HG03378 (cell line): Measurements from ENCODE around the gene LITAF.
"Not testable (repeated sequence)": the region's sequence is repeated elsewhere in the genome, so short reads cannot be mapped to it uniquely, and the experiment has no call there.

Source experiments
- ATAC-seq: cut with Tn5 transposase; IDR thresholded peaks from one replicate; pipeline ENCODE4 v1.9.1; 2021; ENCODE audit warnings: mild to moderate bottlenecking, moderate library complexity; ENCODE audit not compliant: unreplicated experiment

LITAF gene

DNA sequence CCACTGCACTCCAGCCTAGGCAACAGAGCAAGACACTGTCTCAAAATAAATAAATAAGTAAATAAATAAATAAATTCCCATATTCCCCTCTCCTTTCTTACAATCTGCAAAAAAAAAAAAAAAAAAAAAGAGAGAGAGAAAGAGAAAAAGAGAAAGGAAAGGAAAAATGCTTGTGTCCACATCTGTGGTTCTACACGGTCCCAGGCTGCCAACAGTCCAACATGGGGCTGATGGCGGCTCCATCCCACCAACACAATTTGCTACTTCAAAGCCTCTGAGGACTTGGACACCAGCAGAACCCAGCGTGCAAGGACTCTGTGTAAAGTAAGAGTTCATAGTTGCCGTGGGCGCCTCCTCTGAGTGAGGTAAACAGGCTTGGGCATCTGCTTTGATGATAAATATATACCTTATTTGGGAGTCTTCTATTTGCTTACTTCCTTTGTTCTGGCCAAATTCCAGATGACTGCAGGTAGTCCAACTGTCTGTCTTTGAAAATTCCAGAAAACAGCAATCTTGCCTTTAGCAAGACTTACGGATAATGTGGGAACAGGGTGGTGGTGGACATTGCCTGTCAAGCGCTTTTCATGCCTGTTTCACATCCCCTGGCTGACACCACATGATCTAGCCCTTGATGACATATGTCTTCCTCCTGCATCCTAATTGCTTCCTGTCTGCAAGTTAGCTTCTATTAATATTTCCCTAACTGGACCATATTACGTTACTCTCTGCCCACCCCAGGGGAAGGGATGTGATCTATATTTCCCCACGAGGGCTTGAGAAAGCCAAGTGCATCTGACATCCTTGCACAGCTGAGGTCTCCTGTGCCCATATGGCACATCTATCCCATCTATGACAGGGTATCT is 10.1 kb downstream of the LITAF start:
- ATAC-seq = peak; percentile 75

DNA sequence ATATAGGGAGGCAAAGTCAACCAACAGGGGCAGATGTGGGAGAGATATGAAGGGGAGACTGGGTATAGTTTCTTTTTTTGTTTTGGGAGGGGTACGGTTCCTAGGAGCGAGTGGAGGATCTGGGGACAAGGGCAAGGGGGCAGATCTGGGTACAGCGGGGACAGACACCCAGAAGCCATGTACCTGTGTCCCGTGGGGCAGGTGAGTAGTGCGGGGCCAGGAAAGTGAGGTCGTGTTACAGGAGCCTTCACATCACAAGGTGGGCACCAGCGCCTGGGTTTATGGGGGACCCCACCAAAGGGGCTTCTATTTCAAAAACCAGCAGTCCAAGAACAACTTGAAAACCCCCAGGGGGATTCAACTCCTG is 11.5 kb downstream of the LITAF start:
- ATAC-seq = no peak

DNA sequence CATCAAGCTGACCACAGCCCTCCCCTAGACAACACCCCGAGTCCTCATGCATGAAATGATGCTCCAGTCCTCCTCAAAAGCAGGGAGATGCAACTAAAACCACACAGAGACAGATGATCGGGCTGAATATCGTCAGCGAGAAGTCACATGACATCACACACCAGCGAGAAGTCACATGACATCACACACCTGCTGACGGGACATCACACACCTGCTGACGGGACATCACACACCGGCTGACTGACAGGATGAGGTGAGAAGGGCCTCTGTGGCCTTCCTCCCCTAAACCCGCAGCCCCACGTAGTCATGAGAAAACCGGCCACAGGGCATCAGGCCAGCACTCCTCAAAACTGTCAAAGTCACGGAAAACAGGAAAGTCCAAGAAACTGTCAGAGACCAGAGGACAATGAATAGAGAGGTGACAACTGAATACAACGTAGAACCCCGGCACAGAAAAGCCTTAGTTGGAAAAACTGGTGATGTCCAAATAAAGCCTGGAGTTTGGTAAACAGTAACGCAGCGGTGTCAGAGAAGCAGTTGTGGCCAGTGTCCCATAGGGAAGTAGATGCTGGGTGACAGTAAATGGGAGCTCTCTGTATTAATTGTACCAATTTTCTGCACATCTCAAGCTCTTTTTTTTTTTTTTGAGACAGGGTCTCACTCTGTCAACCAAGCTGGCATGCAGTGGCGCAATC is 14.3 kb downstream of the LITAF start:
- ATAC-seq = no peak

DNA sequence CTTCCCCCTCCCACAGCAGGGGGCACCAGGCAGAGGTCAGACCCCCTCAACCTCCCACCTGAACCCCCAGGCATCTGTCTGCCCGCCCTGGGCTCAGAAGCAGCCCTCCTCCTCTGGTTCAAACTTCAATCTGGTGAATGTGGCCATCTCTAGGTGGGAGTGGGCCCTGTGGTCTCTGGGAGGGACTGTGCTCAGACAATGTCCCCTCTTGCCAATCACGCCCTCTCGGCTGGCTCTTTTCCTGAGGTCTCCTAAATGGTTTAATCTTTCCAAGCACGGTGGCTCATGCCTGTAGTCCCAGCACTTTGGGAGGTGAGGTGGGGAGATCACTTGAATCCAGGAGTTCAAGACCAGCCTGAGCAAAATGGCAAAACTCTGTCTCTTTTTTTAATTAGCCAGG is 15.2 kb downstream of the LITAF start:
- ATAC-seq = no peak

DNA sequence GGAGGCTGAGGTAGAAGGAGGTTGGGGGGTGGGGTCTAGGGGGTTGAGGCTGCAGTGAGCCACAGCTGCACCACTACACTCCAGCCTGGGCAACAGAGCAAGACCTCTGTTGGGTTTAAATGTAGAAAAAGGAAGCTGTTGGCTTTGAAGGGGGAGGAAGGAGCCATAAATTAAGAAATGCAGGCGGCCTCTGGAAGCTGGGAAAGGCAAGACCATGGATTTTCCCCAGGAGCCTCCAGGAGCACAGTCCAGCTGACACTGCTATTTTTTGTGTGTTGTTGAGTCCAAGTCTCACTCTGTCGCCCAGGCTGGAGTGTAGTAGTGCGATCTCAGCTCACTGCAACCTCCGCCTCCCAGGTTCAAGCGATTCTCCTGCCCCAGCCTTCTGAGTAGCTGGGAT is 15.9 kb downstream of the LITAF start:
- no peak for ATAC-seq

- ATAC-seq = no peak
Measured at GRCh38 chr16:11570258-11570657, 16.5 kb downstream of the LITAF start.

DNA sequence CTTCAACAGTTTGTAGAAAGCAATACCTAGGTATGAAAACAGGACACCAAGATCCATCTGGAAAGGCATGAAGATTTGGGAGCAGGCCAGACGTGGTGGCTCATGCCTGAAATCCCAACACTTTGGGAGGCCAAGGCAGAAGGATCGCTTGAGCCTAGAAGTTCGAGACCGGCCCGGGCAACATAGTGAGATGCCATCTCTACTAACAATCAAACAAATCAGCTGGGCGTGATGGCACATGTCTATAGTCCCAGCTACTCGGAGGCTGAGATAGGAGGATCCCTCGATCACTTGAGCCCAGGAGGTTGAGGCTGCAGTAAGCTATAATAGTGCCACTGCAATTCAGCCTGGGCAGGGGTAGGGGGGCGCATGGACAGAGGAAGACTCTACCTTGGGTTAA is 20.3 kb downstream of the LITAF start:
- ATAC-seq = no peak

DNA sequence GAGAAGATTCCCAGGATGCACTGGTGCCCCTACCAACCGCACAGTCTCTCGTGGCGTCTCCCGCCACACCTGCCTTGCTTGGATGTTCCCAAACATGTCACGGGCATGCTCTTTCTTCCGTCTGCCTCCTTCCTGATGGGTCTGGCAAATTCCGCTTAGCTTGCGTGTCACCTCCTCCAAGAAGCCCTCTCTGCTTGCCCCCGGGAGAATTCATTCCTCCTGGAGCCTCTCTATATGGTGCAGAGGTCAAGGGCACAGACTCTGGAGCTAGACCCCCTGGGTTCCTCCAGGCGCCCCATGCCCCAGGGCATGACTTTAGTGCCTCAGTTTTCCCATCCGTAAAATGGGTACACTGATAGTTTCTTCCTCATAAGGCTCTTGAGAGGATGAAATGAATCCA is 21.1 kb downstream of the LITAF start:
- ATAC-seq = no peak

GRCh38 chr16:11564046-11564926 is 22.4 kb downstream of the LITAF start:
- no peak for ATAC-seq

- no peak for ATAC-seq
Measured at GRCh38 chr16:11563493-11564040, 23.2 kb downstream of the LITAF start.

- no peak for ATAC-seq
Measured at GRCh38 chr16:11562941-11563340, 23.8 kb downstream of the LITAF start.

- ATAC-seq = no peak
Measured at GRCh38 chr16:11562411-11562810, 24.3 kb downstream of the LITAF start.

GRCh38 chr16:11561856-11562255 is 24.9 kb downstream of the LITAF start:
- no peak for ATAC-seq

DNA sequence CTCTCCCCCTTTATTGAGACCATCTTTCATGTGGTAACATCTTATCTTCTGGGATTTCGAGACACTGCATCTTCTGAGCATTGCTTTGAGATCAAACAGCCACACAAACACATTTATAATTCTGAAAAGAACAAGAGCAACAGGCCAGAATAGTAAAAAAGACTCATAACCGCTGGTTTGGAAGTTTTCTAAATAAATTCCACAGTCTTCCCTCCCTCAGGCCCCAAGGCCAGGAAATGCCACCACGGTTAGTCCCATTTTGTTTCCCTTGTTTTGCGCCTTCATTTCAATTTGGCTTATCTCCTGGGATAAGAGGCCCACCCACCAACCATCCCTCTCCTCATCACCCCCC is 25.3 kb downstream of the LITAF start:
- no peak for ATAC-seq

- ATAC-seq = no peak
Measured at GRCh38 chr16:11560701-11561453, 25.8 kb downstream of the LITAF start.

DNA sequence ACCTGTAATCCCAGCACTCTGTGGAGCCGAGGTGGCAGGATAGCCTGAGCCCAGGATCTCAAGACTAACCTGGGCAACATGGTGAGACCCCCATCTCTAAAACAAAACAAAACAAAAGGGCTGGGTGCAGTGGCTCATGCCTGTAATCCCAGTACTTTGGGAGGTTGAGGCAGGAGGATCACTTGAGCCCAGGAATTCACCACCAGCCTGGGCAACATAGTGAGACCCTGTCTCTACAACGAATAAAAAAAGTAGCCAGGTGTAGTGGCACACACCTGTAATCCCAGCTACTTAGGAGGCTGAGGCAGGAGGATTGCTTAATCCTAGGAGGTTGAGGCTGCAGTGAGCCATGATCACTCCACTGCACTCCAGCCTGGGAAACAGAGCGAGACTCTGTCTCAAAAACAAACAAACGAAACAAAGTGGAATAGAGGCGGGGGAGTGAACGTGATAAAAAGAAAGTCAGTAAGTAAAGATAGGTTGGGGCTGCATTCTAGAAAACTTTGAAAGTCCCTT is 28.4 kb downstream of the LITAF start:
- ATAC-seq = not testable (repeated sequence)

DNA sequence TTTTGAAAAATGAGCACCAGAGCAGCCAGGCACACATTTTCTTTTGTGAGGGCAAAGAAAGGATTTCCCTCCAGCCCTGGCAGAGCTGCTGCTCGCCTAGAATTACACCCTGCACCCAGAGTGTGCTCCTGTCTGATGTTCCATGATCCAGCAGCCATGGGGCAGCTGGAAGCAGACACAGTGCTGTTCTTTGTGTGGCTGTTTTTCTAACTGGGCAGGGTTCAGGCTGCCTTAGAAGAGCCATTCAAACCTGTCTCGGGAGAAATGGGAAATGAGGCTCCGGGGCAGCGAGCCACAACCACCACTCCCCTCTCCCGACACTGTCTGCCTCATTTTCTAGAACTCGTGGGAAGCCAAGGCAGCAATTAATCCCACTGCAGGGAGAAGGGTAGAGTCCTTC is 28.9 kb downstream of the LITAF start:
- ATAC-seq = no peak

DNA sequence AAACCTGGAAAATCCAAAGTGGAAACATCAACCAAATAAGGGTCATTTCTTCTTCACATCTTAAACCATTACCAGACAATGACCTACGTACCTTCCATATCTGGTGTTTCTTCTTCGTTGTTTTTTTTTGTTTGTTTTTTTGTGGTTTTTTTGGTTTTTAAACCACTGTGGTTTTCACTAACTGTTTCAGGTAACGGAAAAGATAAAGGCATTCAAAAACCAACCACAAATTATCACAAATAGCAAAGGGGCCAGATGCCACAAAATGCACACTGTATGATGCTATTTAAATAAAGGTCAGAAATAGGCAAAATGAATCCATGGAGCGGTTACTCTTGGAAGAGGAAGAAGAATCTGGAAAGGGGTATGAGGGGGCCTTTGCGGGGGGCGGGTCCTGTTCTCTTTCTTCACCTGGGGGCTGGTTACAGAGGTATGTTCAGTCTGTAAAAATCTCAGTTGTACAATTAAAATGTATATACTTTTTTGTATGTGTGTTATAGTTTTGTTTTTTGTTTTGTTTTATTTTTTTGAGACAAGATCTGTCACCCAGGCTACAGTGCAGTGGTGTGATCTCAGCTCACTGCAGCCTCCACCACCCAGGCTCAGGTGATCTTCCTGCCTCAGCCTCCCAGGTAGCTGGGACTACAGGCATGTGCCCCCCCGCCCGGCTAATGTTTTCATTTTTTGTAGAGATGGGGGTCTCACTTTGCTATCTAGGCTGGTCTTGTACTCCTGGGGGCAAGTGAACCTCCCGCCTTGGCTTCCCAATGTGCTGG is 29.6 kb downstream of the LITAF start:
- no peak for ATAC-seq

DNA sequence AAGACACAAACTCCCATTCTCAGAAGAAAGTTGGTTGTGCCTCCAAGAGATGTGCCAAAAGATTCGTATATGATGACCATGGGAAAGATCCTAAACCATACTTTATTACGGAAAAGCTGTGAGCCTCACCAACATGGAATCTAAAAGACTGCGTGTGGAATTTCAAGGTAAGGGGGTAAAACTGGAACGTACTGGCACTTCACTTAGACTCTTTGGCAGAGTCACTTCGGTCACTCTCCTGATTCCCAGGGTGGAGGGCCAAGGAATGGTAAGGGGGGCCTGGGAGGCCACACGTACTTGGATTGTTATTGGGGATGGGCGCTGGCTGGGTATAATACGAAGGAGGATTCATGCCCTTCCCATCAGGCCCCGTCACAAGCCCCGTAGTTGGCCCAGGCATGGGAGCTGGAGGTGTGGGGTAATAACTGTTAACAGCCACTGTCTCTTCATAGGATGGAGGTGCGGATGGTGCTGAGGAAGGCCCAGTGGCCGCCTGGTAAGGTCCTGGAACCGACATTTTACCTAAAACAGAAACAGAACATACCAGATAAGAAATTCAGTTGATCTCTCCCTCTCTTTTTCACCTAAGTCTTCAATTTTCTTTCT is 30.4 kb downstream of the LITAF start:
- ATAC-seq = no peak
